ENCODE results near the gene BICRAL.

DNA sequence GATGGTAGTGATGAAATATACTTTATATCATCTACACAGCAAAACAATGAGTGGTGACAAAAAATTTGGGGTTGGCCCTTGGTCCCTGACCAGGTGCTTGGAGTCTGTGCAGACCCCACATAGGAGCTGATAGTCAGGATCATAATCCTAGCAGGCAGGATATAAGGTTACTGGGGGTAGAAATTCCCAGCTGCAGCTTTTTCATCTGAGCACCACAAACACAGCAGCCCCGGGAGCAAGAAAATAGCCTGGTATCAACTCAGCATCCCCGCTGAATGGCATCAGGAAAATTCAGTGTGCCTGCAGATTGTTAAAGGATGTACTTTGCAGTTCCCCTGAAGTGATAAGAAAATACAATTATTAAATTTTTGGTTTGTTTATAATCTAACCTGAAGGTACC is 69.7 kb downstream of the BICRAL start:
- TF ChIP-seq SIN3A (IDR thresholded peaks at IDR 0.05; ENCODE audit: borderline replicate concordance, insufficient read depth, low read length) (no peak), POLR2AphosphoS5 (IDR thresholded peaks at IDR 0.05; ENCODE audit: low read depth, low read length) (no peak)

Measured in PFSK-1 (cell line).